NCI-H1048 (cell line): Measurements from ENCODE around the gene MINDY4.

Experiments
- DNase-seq: peaks from one replicate; lab custom pipeline; 2025; lab: John Stamatoyannopoulos, UW

The MINDY4 gene

DNA sequence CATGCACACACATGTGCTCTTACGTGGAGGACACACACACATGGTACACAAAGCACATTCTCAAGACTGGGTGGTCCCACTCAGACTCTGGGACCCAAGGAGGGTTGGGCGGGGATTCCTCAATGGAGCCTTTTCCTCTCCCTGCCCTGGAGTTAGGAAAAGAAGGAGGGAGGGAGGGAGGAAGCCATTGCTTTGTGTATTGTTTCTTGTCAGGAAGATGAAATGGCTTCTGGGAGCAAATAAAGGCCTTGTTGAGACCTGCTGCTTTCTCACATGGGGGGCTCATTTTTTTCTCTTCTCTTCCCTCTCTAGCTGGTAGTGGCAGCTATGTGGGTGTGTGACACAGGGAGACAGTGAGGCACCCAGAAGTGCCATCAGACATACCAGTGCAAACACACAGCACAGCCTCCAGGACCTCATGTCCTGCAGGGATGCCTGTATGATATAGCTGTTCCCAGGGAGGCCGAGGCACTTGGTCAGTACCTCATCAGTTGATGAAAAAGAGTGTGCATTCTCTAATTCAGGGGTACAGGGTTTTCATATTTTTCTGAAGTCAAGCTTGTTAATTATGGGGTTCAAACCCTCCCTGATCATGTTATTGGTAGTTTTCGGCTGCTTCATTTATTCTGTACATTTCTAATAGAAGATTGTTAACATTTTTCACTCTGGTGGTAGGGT is 146.1 kb downstream of the MINDY4 start:
- no peak for DNase-seq

GRCh38 chr7:30918676-30919075 is 147.5 kb downstream of the MINDY4 start:
- DNase-seq, result no peak

DNA sequence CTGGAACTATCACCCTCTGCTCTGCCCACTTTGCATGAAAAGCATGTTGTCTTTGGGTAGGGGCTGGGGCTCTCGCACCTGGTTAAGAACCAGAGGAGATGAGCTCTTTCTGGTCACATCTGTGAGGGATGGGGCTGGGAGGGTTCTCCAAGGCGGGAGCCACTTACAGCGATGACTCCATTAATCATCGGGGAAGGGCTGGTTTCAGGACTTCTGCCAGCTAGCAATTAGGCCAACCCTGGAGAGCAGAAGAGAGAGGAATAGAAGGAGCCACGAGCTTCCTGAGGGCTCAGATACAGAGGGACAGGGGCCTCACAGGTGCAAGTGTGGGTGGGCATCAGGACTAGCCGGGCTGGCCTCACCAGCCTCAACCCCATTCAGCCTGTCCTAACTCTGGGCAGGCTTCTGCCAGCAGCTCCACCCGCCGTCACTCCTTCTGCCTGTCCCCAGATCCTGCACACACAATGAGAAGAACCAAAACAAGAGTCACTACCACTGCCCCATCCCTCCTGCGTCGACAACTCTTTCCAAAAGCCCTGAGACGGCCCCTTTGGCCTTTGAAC is 148.9 kb downstream of the MINDY4 start:
- DNase-seq, result no peak

DNA sequence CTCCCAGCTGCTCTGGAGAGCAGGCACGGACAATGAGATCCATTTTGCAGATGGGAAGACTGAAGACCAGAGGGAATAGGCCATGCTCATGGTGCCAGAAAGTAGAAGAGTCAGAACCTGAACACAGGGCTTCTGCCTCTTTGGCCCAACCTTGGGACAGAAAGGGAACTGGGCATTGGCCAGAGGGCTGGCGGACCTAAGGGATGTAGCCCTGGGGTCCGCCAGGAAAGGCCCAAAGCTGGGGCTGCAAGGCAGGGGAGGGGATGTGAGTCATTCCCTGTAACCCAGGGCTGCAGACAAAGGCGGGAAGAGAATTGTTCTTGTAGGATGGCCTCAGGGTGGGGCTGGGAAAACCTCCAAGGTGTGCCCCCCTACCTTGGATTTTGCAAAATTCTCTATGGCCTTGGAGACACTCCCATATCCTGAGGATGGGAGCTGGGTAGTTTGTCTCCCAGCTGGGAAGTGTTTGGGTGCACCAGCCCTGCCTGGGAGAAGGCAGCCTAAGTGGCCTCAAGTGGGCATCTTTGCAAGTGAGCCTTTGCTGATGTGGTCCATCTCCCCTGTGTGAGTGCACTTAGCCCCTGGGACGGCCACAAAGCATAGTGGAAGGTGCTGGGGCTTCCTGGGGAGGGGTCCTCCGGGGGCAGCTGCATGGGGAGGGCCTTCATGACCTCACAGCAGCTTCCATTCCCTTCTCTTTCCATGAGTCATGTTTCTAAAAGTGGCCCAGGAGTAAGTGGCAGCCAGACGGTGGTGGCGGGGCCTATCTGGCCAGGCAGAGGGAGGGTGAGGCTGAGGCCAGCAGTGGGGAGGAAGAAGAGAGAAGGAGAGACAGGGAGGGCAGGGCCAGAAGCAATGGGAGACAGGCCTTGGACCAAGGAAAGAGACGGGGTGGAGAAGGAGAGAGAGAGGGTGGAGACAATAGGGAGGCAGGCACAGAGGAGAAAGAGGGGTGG is 149.6 kb downstream of the MINDY4 start:
- no peak for DNase-seq

DNA sequence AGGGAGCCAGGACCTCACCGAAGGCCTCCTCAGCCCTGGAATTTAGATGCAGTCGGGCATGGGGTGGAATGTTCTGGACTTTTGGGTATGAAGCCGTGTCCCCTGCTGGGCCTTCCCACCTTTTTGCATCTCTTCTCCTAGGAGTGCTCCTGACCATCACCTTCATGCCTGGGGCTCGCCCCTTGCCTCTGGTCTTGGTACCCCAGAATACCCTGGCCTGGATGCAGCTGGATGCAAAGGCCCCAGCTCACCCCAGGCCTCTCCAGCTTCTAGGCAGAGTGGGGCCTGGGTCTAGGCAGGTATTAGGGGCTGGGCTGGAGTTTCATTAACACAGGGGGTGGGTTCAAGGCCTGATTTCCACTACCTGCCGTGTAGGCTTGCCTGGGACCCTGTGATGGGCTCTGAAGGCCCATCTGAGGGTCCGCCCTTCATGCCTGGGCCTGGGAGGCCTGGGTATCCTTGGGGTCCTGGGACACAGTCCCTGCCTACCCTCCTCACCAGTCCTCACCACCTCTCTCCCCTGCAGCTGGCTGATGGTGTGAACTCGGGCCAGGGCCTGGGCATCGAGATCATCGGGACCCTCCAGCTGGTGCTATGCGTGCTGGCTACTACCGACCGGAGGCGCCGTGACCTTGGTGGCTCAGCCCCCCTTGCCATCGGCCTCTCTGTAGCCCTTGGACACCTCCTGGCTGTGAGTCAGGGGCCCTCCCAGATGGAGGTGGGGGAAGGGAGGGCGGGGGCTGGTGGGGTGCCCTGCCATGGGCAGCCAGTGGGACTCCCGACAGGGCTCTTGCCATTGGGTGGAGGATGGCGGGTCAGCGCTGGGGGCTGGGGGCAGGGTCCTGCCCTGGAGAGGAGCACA is 150.6 kb downstream of the MINDY4 start:
- no peak for DNase-seq

DNA sequence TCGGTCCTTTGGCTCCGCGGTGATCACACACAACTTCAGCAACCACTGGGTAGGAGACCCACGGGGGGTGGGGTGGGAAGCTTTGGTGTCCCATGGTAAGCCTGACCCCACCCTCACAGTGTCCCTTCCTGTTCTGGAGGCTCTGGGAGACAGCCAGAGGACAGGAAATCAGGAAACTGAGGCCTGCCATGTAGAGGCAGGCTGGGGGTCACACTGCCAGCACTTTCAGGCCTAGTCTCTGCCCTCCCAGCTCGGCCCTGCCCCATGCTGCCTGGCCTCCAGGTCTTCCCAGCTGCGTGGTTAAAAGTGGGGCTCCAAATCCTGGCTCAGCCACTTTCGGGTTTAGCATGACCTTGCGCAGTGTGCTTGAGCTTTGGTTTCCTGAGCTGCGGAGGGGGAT is 151.4 kb downstream of the MINDY4 start:
- DNase-seq, result no peak

DNA sequence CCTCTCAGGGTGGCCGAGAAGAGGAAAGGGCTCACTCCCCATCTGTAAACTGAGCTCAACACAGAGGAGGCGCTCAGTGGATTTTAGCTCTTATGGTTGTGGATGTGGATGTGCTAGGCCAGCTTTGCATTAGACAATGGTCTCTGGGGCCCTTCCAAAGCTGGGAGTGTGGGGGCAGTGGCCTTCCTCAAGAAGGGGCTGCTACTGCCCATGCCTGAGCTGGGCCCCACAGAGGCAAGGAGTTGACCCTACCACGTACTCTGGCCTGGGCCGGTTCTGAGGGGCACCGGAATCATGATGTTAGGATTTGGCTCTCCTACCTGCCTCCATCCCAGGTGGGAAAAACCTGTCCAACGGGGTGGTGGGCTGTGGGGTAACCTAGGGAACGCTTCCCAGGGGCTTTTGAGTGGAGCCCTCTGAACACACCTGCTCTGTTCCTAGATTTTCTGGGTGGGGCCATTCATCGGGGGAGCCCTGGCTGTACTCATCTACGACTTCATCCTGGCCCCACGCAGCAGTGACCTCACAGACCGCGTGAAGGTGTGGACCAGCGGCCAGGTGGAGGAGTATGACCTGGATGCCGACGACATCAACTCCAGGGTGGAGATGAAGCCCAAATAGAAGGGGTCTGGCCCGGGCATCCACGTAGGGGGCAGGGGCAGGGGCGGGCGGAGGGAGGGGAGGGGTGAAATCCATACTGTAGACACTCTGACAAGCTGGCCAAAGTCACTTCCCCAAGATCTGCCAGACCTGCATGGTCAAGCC is 152.0 kb downstream of the MINDY4 start:
- no peak for DNase-seq

DNA sequence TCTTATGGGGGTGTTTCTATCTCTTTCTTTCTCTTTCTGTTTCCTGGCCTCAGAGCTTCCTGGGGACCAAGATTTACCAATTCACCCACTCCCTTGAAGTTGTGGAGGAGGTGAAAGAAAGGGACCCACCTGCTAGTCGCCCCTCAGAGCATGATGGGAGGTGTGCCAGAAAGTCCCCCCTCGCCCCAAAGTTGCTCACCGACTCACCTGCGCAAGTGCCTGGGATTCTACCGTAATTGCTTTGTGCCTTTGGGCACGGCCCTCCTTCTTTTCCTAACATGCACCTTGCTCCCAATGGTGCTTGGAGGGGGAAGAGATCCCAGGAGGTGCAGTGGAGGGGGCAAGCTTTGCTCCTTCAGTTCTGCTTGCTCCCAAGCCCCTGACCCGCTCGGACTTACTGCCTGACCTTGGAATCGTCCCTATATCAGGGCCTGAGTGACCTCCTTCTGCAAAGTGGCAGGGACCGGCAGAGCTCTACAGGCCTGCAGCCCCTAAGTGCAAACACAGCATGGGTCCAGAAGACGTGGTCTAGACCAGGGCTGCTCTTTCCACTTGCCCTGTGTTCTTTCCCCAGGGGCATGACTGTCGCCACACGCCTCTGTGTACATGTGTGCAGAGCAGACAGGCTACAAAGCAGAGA is 152.7 kb downstream of the MINDY4 start:
- DNase-seq, result no peak

GRCh38 chr7:30924624-30925023 is 153.4 kb downstream of the MINDY4 start:
- no peak for DNase-seq

GRCh38 chr7:30925117-30925516 is 153.9 kb downstream of the MINDY4 start:
- DNase-seq, result no peak

- DNase-seq, result no peak
These were observed 154.7 kb downstream of the MINDY4 start for GRCh38 chr7:30925913-30926312.

GRCh38 chr7:30926313-30926712 is 155.1 kb downstream of the MINDY4 start:
- DNase-seq, result no peak

GRCh38 chr7:30927040-30927439 is 155.8 kb downstream of the MINDY4 start:
- no peak for DNase-seq

DNA sequence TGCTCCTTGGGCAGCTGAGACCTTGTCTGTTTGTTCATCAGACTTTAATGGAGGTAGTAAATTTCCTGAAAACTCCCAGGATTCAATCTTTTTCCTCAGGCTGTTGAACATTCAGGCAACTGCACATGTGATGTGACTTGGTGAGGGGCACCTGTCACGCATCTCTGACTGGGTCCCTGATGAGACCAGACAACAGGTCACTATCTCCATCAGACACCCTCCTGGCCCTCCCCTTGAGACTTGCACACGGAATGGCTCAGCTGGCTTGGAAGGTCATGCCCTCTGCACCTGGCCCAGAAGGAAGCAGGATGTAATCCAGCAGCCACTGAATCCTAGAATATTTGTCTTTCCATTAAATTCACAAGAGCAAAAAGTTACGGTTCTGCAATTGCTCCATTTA is 156.3 kb downstream of the MINDY4 start:
- no peak for DNase-seq

DNA sequence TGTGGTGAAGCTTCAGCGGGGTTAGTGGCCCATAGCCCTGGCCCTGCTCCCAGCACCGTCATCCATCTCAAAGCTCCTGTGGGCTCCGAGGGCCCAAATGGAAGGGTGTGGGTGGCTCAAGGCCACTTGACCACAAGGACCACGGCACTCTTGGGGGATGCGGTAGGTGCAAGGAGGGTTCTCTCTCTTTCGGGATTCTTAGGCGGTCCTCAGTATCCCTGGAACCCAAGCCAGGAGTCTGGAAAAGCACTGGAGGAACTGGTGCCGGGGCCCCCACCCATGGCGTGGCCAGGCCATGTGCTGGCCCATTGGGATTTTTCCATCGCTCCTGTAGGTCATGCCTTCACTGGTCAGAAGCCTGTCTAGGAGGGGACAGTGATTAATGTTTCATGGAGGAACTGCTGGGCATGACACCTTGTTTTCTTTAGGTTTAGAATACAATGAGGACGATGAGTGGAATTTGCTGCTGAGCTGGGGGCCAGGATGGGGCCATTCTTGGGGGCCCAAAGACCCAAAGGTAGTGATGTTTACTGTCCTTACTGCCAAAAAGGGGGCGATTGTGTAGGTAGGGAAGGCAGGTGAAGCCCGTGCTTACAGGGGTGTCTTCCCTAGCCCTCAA is 157.1 kb downstream of the MINDY4 start:
- no peak for DNase-seq

GRCh38 chr7:30929686-30930085 is 158.5 kb downstream of the MINDY4 start:
- no peak for DNase-seq

GRCh38 chr7:30930621-30931020 is 159.4 kb downstream of the MINDY4 start:
- DNase-seq, result no peak

DNA sequence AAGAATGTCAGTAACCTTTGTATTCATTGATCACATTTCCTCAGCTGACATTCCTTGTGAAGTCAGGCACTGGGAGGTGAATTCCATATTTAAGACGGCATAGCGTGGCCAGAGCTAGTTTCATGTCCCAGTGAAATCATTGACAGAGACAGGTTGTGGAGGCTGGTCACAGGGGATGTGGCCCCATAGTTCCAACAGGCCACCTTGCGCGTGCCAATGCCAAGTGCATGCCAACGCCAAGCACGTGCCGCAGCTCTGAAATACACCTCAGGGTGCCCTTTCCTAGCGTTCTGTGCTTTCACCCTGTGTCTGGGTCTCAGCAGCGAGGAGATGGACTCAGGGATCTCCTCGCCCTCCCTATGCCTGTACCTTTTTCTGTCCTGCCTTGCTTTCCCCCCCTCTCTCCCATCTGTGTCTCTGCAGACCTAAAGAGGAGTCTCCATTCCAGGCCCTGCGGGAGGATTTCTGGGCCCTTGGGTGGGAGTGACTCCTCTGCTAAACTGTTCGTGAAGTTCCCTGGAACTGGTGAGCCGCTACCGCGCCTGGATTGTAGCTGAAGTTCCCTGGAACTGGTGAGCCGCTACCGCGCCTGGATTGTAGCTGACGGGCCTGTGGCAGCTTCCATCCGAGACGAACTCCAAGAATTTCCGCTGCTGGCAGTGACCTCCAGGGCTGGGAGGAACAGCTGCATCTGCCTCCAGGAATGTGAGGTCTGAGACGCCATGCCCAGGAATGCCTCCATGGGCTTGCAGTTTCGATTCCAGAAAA is 160.1 kb downstream of the MINDY4 start:
- no peak for DNase-seq

DNA sequence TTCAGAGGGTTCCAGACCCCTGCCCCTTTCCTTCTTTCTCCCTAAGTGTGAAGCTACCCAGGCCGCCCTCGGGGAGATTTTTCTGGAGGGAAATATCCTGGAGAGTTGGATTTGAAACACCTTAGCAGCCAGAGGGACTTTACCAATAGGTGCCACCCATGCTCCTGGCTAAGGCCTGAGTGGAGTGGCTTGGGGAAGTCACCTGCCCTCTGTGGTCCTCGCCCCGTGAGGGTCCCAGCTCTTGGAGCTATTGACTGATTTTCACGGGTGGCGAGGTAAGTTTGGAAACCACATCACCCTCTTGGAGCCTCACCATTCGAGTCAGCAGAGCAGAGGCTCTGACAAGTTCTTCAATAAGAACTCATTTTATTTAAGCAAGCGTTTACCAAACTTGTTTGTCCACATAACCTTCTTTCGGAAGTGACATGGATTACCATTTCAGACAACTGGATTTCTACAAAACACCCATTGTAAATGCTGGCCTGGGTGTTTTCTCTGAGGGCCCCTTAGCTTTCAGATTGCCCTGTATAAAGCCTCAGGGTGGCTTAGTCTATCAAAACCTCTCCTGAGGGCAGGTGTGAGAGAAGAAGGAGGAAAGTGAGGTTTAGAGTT is 160.8 kb downstream of the MINDY4 start:
- DNase-seq, result no peak
